ENCODE results near the gene GRAMD4.

Gene GRAMD4, protein sequence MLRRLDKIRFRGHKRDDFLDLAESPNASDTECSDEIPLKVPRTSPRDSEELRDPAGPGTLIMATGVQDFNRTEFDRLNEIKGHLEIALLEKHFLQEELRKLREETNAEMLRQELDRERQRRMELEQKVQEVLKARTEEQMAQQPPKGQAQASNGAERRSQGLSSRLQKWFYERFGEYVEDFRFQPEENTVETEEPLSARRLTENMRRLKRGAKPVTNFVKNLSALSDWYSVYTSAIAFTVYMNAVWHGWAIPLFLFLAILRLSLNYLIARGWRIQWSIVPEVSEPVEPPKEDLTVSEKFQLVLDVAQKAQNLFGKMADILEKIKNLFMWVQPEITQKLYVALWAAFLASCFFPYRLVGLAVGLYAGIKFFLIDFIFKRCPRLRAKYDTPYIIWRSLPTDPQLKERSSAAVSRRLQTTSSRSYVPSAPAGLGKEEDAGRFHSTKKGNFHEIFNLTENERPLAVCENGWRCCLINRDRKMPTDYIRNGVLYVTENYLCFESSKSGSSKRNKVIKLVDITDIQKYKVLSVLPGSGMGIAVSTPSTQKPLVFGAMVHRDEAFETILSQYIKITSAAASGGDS

DNA sequence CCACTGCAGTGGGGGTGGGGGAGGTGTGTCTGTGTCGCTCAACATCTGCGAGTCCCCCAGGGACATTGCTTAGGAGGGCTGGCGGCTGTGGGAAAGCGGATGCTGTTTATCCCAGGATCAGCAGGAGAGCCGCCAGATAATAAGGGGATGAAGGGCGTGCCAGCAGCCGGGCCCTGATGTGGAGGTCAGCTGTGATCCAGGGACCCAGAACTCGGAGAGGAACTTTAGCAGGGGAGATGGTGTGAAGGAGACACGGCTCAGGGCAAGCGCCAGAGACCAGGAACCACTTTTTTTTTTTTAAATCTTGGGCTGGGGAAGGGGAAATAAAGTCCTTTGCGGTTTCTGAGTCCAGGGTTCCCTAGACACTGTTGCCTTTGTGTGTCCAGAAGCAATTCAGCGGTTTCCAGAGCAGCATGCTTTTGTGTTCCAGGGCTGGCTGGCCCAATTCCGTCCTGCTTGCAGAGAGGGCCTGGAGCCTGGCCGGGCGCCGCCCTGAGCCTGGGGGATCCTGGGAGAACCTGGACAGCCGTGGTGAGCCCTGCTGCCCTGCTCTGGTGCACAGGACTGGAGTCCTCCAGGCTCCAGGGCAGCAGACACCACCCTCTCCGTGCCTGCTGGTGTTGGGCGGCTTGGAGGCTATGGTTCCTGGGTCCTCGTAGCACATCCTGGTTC, at the start of gene GRAMD4:
GRAMD4 (plus strand) TSS at position 557 of the 672 bp plus-strand sequence. CDS start 6,414 bp downstream, outside the sequence.
- no peak for DNase-seq

DNA sequence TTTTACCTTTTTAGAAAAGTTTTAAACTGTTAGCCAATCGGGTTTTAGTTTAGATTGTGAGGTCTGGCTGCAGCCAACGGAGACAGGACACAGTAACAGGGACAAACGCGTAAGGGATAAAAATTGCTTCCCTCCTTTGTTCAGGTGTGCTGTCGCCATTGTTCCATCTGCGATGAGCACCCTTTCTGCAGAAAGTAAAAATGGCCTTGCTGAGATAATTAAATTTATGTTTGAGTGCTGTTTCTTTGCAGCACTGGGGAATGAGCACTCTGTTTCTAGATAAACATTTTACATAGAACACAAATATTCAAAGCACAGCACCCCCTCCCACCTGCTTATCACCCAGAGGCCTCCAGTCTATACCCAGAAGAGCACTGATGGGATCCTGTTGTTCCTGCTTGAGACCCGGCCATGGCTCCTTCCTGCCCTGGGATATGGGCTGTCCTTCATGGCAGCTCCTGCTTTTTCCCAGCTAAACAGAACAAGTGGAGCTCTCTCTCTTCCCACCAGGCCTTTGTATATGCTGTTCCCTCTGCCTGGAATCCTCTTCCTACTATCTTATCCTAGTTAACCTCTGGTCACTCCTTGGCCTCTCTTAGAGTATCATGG, 48.4 kb upstream of the GRAMD4 start:
- DNase-seq: no peak

DNA sequence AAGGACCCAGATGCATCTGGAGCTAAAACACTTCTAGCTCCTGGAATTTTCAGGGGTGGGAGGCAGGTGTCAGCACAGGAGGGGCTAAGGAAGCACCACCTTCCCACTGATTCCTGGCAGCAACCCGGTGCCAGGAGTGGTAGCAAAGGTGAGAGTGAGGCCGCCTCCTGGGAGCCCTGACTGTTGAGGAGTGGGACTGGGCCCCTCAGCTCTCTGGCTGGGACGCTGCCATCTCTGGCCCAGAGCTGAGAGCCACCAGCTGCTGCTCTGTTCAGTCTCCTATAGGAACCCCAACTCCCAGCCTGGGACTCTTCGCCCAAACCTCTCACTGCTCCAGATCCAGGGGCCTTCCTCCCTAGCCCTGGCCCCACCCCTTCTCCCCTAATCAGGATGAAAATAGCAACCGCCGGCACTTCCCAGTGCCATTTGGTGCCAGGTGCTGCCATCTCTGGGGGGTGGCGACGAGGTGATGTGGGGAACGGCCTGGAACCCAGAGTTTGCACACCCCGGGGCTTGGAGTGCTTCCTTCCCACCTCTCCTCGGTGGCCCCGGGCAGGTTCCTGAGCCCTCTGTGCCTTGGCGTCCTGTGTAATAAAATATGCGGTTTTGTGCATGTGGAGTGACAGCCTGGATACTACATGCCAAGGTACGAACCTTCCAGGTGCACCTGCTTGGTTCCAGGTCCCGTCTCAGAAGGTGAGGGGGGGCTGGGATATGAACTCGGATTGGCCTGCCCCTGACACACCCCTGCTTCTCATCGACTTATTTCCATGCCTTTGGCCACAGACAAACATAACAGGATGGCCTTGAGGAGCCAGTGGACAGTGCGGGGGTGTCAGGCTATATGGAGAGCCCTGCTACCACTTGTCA, 47.0 kb upstream of the GRAMD4 start:
- DNase-seq: no peak

DNA sequence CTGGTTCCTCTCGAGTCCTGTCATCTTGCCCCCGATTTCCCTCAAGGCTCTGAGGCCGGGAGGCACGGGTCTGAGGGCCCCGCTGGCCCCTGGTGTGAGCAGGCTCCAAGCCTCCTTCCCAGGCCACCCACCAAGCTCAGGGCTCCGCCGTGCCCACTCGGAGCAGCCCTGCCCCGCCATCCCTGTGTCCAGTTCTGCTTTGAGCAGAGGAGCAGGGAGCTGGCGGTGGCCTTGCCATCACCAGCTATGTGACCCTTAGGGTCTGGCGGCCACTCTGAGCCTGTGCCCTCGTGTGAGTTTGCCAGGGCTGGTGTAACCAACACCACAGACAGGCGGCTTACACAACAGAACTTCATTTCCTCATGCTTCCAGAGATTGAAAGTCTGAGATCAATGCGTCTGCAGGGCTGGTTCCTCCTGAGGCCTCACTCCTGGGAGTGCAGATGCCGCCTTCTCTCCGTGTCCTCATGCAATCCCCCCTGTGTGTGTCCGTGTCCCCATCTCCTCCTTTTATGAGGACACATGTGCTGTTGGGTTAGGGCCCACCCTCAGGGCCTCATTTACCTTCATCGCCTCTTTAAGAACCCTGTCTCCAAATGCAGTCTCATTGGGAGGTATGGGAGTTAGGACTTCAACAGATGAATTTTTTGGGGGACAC, 46.3 kb upstream of the GRAMD4 start:
- no peak for DNase-seq

DNA sequence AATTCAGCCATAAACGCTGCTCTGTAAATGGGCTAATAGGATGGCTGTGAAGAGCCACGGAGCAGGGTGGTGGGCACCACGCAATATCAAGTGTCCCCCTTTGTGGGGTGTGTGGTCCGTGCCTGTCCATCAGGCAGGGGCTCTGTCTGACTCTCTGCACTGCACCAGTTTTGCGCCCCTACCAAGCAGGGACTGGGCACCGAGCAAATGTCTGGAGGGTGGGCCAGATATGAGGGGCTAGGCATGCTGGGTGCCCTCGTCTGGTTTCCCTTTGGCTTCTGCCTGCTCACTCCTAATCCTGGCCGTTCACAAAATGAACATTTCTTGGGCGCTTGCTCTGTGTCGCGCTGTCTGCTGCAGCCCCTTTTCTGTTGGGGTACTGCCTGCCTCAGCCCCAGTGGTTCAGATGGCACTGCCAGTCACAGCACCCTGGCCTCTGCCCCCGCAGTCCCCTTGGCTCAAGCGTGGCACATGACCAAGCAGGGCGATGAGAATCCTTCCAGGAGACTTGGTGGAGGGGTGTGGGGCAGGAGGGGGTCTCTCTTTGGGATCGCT, 45.7 kb upstream of the GRAMD4 start:
- DNase-seq: no peak

DNA sequence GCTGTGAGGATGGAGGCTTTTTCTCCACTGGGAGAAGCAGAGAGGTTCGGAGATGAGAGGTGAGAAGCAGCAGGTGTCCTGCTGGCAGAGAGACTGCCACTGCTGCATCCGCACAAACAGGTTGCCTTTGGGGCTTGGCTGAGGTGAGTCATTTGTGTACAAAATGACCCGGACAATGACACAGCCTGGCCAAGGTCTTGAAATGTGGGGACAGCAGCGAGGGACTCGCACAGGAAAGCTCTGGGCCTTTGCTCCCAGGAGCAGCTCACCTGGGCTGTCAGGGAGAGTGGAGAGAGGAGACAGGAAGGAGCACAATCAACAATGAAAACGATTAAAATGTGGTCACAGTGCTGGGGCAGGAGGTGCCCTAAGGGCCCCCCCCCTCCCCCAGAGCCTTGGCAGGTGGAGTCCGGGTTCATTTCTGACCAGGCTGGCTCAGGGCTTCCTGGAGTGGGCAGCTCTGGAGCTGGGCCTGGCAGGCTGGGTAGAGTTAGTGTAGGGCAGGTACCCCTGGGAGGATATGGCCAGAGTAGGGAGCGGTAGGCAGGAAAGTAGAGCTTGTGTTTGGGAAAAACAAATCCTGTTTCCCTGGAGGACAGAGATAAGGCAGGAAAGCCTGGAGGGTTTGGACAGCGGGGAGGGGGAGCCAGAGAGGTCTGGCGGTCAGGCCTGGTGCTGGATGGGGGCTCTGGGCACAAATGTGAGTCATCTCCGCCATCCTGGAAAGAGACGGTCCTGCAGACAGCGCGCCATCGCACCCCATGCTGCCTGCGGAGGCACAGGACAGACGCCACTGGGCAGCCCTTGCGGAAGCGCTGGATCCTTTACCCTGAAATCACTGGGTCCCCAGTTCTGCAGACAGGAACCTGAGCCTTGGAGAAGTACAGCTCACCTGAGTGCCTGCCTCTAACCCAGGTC, 44.9 kb upstream of the GRAMD4 start:
- DNase-seq: no peak

DNA sequence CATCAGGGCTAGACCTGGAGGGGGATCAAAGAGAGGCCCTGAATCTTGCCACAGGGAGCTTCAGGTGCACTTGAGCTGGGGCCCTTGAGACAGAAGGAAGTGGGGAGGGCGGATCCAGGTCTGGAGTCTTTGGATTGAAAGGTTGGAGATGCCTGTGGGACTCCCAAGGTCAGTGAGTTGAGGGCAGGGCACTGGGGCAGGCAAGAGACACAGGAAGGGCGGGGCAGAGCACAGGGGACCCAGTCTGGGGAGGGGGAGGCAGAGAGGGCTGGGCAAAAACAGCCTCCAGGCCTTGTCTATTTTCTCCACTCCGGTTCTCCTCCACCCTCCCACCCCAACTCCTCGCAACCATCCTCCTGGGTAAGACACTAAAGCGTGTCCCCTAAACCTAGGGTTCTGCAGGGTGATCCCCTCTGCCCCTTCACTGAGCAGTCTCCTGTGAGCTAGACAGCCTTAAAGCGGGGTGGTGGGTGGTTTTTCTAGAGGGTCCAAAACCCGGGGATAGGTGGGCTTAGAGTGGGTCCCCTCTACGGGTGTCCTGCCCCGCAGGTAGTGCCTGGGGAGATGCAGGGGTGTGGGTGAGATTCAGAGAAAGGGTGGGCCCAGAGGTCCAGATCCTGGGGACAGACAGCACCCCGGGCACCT, 44.2 kb upstream of the GRAMD4 start:
- no peak for DNase-seq

DNA sequence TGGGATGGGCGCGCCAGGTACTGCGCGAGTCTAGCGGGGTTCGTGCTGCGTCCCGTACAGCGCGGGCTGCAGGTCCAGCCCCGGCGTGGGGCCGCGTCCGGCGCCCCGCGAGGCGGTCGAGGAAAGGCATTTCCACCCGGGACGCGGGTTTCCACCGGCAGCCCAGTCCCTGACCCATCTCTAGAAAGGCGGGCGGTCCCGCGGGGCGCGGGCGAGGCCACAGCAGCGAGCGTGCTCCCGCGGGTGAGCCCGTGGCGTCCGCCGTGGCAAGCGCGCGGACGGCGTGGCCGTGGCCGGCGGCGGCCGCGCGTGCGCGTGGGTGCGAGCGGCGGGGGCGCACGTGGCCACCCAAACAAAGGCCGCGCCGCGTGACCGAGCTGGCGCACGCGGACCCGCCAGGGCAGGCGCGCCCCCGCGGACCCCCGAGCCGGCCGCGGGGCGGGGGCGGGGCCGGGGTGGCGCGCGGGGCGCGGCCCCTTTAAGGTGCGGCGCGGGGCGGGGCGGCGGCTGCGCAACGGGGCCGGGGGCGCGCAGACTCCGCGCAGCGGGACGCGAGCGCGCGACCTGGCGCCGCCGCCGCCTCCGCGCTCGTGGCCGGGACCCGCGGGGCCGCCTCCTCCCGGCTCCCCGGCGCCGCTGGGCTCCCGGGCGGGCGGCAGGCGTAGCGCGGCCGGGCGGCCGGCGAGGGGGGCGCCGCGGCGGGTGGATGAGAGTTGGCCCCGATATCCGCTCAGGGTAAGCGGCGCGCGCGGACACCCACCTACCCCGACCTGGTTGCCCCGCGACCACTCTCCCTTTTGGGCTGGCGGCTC, 43.4 kb upstream of the GRAMD4 start:
- DNase-seq: peak; percentile 45

DNA sequence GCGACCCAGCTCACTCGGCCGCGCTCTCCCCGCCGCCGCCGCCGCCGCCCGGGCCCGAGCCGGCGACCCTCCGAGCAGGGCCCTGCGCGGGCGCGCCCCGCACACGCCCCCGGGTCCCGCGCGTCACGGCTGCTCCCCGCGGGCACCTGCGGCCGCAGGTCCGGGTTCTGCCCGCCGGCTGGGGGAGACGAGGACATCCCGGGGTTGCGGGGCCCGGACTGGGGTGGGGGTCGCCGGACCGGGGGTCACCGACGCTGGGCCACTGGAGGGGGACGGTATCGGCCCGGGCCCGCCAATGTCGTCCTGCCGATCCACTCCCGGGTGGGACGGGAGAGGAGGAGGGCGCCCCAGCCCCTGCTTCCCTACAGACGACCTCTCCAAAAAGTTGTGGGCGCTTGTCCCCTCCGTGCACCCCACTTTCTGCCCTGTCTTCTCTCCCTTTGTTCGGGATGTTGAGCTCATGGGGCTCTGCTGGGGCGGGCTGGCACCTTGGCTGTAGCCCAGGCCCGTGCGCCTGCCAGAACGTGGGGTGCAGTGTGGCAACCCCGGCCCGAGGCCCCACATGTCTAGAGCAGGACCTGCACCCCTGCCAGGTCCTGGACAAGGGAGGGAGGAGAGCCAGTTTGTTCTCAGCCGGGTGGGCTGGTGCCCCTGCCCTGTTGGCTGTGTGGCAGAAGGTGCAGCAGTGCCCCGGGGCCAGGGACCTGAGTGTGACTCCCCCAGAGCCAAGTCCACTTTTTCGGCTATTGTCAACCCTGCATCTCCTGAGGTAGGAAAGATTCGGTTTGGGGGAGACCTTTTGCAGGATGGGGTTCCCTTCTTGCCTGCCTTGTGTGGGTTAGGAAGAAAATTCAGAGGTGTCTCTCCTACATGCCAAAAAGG, 42.6 kb upstream of the GRAMD4 start:
- DNase-seq: no peak

DNA sequence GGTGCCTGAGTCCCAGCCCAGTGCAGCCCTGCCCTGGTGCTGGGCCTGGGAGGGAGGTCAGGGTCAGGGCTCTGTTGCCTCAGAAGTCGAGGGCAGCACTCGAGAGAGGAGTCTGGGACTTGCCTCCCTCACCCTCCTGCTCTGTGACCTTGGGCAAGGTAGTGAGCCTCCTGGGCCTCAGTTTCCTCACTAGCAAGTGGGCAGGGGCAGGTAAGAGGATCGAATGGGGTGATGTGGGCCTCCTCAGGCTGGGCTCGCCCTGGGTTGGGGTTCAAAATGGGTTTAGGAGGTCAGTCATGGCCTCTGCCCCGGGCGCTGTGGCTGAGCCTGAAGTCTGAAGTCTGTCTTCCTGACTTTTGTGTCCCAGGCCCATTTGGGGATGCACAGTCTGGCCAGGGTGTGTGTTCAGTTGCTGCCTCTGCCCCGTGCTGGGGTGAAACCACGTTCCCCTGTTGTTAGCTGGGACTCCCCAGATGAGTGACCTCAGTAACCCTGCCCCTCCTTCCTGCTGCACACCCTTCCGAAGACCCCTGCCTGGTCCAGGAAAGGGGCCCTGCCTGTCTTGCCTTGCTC, 41.8 kb upstream of the GRAMD4 start:
- no peak for DNase-seq

DNA sequence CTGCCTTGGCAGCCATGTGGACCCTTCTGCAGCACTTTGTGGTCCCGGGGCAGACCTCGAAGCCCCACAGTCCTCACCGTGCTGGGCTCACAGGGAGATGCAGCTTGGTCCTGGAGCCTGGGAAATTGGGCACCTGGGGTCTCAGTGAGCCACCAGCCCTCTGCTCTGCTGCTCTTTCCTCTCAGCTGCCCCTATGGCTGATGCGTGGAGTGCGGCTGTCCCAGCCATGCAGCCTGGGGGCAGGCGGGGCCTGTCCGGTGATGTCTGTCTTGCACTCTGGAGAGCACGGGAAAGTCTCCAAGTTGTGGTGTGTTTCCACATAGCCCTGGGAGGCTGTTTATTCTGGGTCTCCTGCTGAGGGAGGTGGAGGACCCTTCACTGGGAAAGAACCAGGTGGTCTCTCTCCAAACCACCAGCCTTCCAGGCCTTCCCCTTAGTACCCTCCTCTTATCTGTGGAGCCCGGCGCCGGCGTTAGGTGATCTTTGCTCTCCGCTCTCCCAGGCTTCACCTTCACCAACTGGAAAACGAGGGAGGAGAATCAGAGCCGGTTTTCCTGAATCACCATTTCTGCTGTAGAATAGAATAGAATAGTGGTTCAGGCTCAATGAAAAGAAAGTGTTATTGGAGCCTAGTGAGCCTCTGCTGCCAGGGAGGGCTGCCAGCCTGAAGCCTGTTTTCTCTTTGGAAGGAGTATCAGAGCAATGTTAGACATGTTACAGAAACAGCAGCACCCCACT, 41.2 kb upstream of the GRAMD4 start:
- DNase-seq: no peak

DNA sequence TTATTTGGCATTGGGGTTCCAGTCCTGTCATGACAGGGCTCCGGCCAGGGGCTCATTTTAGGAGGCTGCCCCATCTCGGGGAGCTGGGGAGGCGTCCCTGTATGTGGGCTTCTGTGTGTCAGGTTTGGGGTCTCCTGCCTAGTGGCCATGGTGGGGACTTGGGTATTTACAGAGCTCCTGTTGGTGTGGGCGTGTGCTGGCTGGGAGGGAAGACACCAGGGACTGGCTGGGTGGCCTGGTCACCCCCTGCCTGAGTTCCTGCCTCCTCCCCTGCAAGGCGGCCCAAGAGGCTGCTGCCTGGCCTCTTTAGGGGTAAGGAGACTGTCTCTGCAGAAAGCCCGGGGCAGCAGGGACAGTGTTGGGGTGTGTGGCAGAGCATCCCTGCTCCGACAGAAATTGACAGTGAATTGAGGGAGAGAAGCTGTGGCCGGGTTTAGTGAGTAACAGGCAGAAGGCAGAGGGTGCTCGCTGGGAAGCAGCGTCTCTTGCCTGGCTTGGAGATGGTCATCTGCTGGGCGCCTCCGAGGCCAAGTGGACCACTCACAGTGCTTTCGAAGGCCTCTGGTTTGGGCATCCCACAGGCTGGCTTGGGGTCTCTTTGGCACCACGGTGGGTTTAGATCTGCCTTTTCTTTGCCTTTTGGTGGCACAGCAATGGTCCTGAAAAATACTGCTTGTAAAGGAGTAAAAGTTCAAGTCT, 40.3 kb upstream of the GRAMD4 start:
- no peak for DNase-seq

DNA sequence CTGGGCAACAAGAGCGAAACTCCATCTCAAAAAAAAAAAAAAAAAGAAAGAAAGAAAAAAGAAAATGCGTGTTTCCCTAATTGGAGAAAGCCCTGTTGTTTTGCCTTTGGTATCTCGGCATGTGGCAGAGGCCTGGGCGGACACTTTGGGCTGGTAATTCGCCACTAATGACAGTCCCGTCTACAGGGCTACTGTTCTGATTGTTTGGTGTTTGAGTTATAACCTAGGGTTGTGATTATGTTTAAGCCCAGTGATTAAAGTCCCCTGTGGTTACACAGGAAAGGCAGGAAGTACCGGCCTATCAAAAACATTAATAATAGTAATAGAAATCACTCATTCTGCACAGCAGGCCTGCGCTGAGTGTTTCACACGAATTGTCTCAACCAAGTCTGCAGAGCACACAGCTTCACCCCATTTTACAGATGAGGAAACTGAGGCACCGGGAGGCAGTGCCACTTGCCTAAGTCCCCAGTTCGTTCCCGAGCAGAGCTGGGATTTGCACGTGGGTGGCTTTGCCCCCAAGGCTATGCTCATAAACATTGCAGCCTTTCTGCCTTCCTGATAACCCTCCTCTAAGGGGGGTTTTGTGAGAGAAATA, 39.1 kb upstream of the GRAMD4 start:
- DNase-seq: no peak

DNA sequence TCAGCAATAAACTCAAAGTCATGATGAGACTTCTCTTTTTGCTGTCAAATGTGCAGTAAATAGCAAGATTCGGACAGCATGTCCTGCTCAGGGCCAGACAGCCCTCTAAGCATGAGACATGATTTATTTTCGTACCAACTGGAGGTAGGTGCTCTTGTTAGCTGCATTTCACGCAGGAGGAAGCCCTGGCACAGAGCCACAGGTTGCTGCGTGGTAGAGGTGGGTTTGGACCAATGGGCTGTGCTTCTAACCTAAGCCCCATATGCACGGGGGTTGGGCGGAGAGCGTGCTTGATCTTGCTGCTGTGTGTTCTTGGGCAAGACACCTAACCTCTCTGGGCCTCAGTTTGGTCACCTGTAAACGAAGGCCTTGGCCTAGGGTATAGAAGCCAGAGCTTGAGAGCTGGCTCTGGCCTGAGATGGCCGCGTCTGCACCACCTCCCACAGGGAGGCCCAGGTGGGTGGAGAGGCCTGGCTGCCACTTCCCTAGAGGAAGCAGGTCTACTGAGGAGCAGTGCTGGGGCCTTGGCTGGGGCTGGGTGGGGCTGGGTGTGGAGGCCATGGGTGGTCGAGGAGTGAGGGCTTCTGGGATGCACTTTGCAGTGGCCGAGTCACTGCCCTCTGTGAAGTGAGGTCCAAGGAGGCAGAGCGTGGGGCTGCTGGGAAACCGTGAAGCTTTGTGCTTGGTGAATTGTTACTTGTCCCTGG, 38.5 kb upstream of the GRAMD4 start:
- DNase-seq: no peak

DNA sequence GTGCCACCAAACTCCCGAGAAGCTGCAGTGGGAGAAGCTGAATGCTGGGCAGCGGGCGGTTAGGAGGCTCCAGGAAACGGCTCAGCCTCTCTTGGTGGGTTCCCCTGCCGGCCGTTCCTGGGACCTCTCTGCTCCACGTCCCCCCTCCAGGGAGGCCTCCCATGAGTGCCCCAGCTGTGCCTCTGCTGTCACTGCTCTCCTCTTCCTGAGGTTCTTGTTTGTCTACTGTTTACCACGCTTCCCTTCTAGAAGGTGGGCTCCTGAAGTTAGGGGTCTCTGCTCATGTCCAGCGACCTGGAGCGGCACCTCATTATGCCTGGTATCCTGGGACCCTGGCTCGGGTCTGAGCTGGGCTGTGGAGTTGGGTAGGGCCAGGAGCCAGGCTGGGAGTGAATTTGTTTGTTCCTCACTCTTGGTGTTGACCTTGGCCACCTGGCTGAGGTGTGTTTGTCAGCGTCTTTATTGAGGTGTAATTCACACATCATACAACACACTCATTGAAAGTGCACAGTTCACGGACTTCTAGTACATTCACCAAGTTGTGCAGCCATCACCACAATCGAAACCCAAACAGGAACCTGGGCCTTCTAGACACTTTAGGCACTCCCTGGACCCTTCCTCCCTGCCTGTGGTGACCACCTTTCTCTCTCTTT, 37.8 kb upstream of the GRAMD4 start:
- DNase-seq: no peak

Measured in NCI-H345 (cell line).